ENCODE measurements around the gene CACNA1C.

Gene CACNA1C

GRCh38 chr12:2495417-2496112 lies 442.8 kb downstream of the CACNA1C start:
- H3K36me3 ChIP-seq (ENCODE audit: insufficient read depth, low read length) = no peaks in the 10 kb centered on the region
- ATAC-seq (ENCODE audit: insufficient read depth, low read depth) (no peak), DNase-seq (no peak)
- no peak overlapping the region for H2AFZ ChIP-seq (ENCODE audit: low read depth, low read length)
- no peak overlapping the region for H3K4me2 ChIP-seq (ENCODE audit: insufficient read depth, low read length)
- H3K4me3 ChIP-seq (ENCODE audit: low read depth in 1 of 2, low read length in 2 of 2) = no peak overlapping the region
- H3K27ac ChIP-seq (ENCODE audit: low read length) = no peak overlapping the region
- no peaks in the 10 kb centered on the region for H3K9me3 ChIP-seq (ENCODE audit: insufficient read depth, low read length, severe bottlenecking)
- TF ChIP-seq EZH2 (IDR thresholded peaks at IDR 0.05; ENCODE audit: borderline replicate concordance, low read depth, low read length, severe bottlenecking) (no peak), CTCF (IDR thresholded peaks at IDR 0.05; ENCODE audit: borderline replicate concordance, extremely low read depth, low read length, poor library complexity, severe bottlenecking) (no peak)
- H3K27me3 ChIP-seq (ENCODE audit: insufficient read depth, low read length, poor library complexity) = peaks cover 30% of the 10 kb centered on the region
- peaks cover 4% of the 10 kb centered on the region; the same call in 1 of the 2 replicates for H4K20me1 ChIP-seq (ENCODE audit: insufficient read depth, low read length)
- no peaks in the 10 kb centered on the region for H3K4me1 ChIP-seq (ENCODE audit: insufficient read depth, low read length)
- H3K9ac ChIP-seq (ENCODE audit: low read depth, low read length) = no peak overlapping the region
- H3K79me2 ChIP-seq (ENCODE audit: insufficient read depth, low read length) = no peaks in the 10 kb centered on the region

GRCh38 chr12:2498964-2499500 lies 446.2 kb downstream of the CACNA1C start:
- no peak for DNase-seq

GRCh38 chr12:2501464-2502191 lies 448.8 kb downstream of the CACNA1C start:
- Histone ChIP-seq H3K79me2 (ENCODE audit: insufficient read depth, low read length) (no peaks in the 10 kb centered on the region), H3K27ac (ENCODE audit: low read length) (no peak overlapping the region), H3K9ac (ENCODE audit: low read depth, low read length) (no peak overlapping the region), H3K4me1 (ENCODE audit: insufficient read depth, low read length) (no peaks in the 10 kb centered on the region), H3K36me3 (ENCODE audit: insufficient read depth, low read length) (no peaks in the 10 kb centered on the region), H3K9me3 (ENCODE audit: insufficient read depth, low read length, severe bottlenecking) (no peaks in the 10 kb centered on the region), H3K4me3 (ENCODE audit: low read depth in 1 of 2, low read length in 2 of 2) (no peak overlapping the region), H2AFZ (ENCODE audit: low read depth, low read length) (no peak overlapping the region), H3K4me2 (ENCODE audit: insufficient read depth, low read length) (no peak overlapping the region), H3K27me3 (ENCODE audit: insufficient read depth, low read length, poor library complexity) (peaks cover 7% of the 10 kb centered on the region), H4K20me1 (ENCODE audit: insufficient read depth, low read length) (no peaks in the 10 kb centered on the region)
- no peak for ATAC-seq (ENCODE audit: insufficient read depth, low read depth)
- TF ChIP-seq EZH2 (IDR thresholded peaks at IDR 0.05; ENCODE audit: borderline replicate concordance, low read depth, low read length, severe bottlenecking) (no peak), CTCF (IDR thresholded peaks at IDR 0.05; ENCODE audit: borderline replicate concordance, extremely low read depth, low read length, poor library complexity, severe bottlenecking) (no peak)
- DNase-seq = no peak

More at GRCh38 chr12:2498964-2499500, 446.2 kb downstream of the CACNA1C start:
- no peak overlapping the region for H3K9ac ChIP-seq (ENCODE audit: low read depth, low read length)
- TF ChIP-seq EZH2 (IDR thresholded peaks at IDR 0.05; ENCODE audit: borderline replicate concordance, low read depth, low read length, severe bottlenecking) = no peak
- TF ChIP-seq CTCF (IDR thresholded peaks at IDR 0.05; ENCODE audit: borderline replicate concordance, extremely low read depth, low read length, poor library complexity, severe bottlenecking) = no peak
- peaks cover 25% of the 10 kb centered on the region for H3K27me3 ChIP-seq (ENCODE audit: insufficient read depth, low read length, poor library complexity)
- no peak overlapping the region for H3K4me2 ChIP-seq (ENCODE audit: insufficient read depth, low read length)
- H3K4me1 ChIP-seq (ENCODE audit: insufficient read depth, low read length) = no peaks in the 10 kb centered on the region
- H3K79me2 ChIP-seq (ENCODE audit: insufficient read depth, low read length) = no peaks in the 10 kb centered on the region
- H3K27ac ChIP-seq (ENCODE audit: low read length) = no peak overlapping the region
- no peaks in the 10 kb centered on the region for H3K9me3 ChIP-seq (ENCODE audit: insufficient read depth, low read length, severe bottlenecking)
- H3K36me3 ChIP-seq (ENCODE audit: insufficient read depth, low read length) = no peaks in the 10 kb centered on the region
- no peak for ATAC-seq (ENCODE audit: insufficient read depth, low read depth)
- no peak overlapping the region for H3K4me3 ChIP-seq (ENCODE audit: low read depth in 1 of 2, low read length in 2 of 2)
- H2AFZ ChIP-seq (ENCODE audit: low read depth, low read length) = no peak overlapping the region
- no peaks in the 10 kb centered on the region for H4K20me1 ChIP-seq (ENCODE audit: insufficient read depth, low read length)

Data from DND-41 (cell line).